Upper lobe of left lung (tissue), 6 donors: ENCODE measurements around the gene DOCK6. TPM values are rescaled to one million over a fixed set of nuclear protein-coding genes. Genes with fewer than 3 reads are reported as not detected.

Experiments used
- ATAC-seq, 2 donors: fragments of 200-7000 bp; cut with Tn5 transposase; one replicate each; pipeline ENCODE4 v1.9.1; 2022; ENCODE audit warnings: mild to moderate bottlenecking in 2 of 2, moderate library complexity in 2 of 2; ENCODE audit not compliant: low FRiP score in 2 of 2
- DNase-seq, 2 donors: peaks; one replicate each; pipeline ENCODE4 v3.0.0-alpha.2; 2019 to 2020
- H3K27ac ChIP-seq, 4 donors: fragments of 200-600 bp; sonication (generic); one replicate each; pipeline ENCODE4 v1.5.1; 2016 to 2019
- H3K27me3 ChIP-seq, 4 donors: fragments of 200-600 bp; sonication (generic); one replicate each; pipeline ENCODE4 v1.5.1; 2017 to 2019
- H3K36me3 ChIP-seq, 4 donors: fragments of 200-600 bp; sonication (generic); one replicate each; pipeline ENCODE4 v1.5.1; 2016 to 2019
- H3K4me1 ChIP-seq, 4 donors: fragments of 200-600 bp; sonication (generic); one replicate each; pipeline ENCODE4 v1.5.1; 2018 to 2019
- H3K4me3 ChIP-seq, 4 donors: fragments of 200-600 bp; sonication (generic); one replicate each; pipeline ENCODE4 v1.5.1; 2017 to 2019; ENCODE audit warnings: mild to moderate bottlenecking in 2 of 4, moderate library complexity in 1 of 4
- H3K9me3 ChIP-seq, 4 donors: fragments of 200-600 bp; sonication (generic); one replicate each; pipeline ENCODE4 v1.5.1; 2018 to 2019
- EP300 ChIP-seq, 4 donors: sonication (generic); formaldehyde crosslinking; IDR thresholded peaks; one replicate each; pipeline ENCODE4 v1.5.1; 2017; ENCODE audit warnings: antibody characterized with exemption in 4 of 4, control low read depth in 2 of 4
- POLR2A ChIP-seq, 4 donors: fragments of 450-650 bp; IDR thresholded peaks; one replicate each; pipeline ENCODE4 v1.5.1; 2016 to 2017; ENCODE audit warnings: antibody characterized with exemption in 4 of 4, mild to moderate bottlenecking in 2 of 4
- POLR2AphosphoS5 ChIP-seq, 2 donors: sonication (generic); formaldehyde crosslinking; IDR thresholded peaks; one replicate each; pipeline ENCODE4 v1.5.1; 2017; ENCODE audit warnings: antibody characterized with exemption in 2 of 2
- WGBS, 2 donors: methylation state at CpG; one replicate each; pipeline ENCODE4 v1.1.5; 2017 to 2018; 5-methylcytosine and 5-hydroxymethylcytosine counted together
- total RNA-seq, 6 donors: library from RNA; depleted of rRNA in 4 of 6; stranded (reverse); fragments of >200 nt in 4 of 6; gene quantifications; one replicate each; pipeline versions ENCODE4 v1.1.0 to v1.2.1, GENCODE V29; 2016 to 2021
- TF ChIP-seq, protein P1 (sequence below), 6 experiments: fragments of 450-650 bp in 4 of 6; fragments of 200-600 bp in 2 of 6; sonication (generic) in 2 of 6; IDR thresholded peaks; one replicate each; pipeline ENCODE4 v1.5.1; 2016 to 2019; ENCODE audit warnings: antibody characterized with exemption in 6 of 6
- donor health status: DM: no; HTN: no; CAD: no; lungs with moderate emphysema.
- donor health status: DM: no; HTN: yes; CAD: no; lungs with severe emphysema.

The DOCK6 gene
- total RNA-seq, 6 donors from 2014 or later = 34.5 to 203 (median 116) TPM

DNA sequence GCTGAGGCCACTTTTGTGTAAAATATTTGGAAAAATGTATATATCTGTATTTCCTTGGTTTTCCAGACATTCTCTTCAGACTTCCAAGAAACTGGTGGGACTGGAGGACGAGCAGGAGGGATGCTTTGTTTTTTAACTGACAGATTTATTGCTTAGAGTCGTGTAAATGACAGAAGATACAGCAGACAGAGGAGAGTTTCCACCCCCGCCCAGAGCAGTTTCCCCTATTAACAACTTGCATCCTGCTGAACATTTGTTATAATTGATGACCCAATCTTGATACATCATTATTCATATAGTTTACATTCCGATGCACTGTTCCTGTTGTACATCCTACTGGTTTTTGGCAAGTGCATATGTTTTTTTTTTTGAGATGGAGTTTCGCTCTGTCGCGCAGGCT is 7.1 kb upstream of the DOCK6 start:
- Histone ChIP-seq H3K27me3 (no peaks in the 10 kb centered on the region), H3K4me3 (no peak overlapping the region), H3K9me3 (no peaks in the 10 kb centered on the region), H3K36me3 (no peaks in the 10 kb centered on the region), H3K27ac (peak overlapping the region; percentile 66 to 97 (median 78)), H3K4me1 (peaks cover 23 to 35% (median 29%) of the 10 kb centered on the region in 4 donors)
- TF ChIP-seq POLR2A (IDR thresholded peaks at IDR 0.05) = no peak
- TF ChIP-seq, protein P1, sequence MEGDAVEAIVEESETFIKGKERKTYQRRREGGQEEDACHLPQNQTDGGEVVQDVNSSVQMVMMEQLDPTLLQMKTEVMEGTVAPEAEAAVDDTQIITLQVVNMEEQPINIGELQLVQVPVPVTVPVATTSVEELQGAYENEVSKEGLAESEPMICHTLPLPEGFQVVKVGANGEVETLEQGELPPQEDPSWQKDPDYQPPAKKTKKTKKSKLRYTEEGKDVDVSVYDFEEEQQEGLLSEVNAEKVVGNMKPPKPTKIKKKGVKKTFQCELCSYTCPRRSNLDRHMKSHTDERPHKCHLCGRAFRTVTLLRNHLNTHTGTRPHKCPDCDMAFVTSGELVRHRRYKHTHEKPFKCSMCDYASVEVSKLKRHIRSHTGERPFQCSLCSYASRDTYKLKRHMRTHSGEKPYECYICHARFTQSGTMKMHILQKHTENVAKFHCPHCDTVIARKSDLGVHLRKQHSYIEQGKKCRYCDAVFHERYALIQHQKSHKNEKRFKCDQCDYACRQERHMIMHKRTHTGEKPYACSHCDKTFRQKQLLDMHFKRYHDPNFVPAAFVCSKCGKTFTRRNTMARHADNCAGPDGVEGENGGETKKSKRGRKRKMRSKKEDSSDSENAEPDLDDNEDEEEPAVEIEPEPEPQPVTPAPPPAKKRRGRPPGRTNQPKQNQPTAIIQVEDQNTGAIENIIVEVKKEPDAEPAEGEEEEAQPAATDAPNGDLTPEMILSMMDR (IDR thresholded peaks at IDR 0.05) = no peak
- no peak for ATAC-seq
- no peak for DNase-seq
- 30 to 39% methylated on average over 6 to 7 of the region's 7 CpGs for WGBS, 2 donors

DNA sequence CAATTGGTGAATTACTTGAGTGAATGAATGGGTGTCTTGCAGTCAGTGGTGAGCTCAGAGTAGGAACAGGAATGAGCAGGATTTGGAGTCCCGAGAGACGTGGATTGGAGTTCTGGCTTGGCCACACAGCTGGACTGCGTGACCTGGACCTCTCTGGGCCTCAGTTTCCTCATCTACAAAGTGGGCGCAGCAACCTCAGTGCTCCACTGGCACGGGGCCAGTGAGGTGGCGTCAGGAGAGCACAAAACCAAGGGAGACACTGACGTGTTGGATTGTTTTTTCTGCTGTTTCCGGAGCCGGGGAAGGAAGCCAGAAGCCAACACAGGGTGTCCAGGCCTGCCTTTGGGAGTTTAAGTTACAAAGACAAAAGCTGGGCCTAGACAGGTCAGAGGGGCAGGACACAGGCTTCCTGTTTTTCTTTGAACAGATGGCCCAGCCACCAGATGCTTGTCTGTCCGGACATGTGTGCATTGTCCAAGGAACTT is 6.5 kb upstream of the DOCK6 start:
- Histone ChIP-seq H3K27me3 (no peaks in the 10 kb centered on the region), H3K4me3 (no peak overlapping the region), H3K27ac (peak overlapping the region; percentile 66 to 97 (median 78)), H3K9me3 (no peaks in the 10 kb centered on the region), H3K4me1 (peaks cover 27 to 41% (median 31%) of the 10 kb centered on the region in 4 donors), H3K36me3 (no peaks in the 10 kb centered on the region)
- DNase-seq (peak in 1 of 2 donors; percentile 59), ATAC-seq (peak; percentile 53 to 76)
- TF ChIP-seq EP300 (IDR thresholded peaks at IDR 0.05) = peak in 3 of 4 donors; percentile 37 to 84 (median 39)
- TF ChIP-seq, protein P1 (IDR thresholded peaks at IDR 0.05) = no peak
- peak; percentile 76 to 87 for TF ChIP-seq POLR2AphosphoS5 (IDR thresholded peaks at IDR 0.05)
- WGBS, 2 donors = 39 to 54% methylated on average over 10 of the region's 10 CpGs

DNA sequence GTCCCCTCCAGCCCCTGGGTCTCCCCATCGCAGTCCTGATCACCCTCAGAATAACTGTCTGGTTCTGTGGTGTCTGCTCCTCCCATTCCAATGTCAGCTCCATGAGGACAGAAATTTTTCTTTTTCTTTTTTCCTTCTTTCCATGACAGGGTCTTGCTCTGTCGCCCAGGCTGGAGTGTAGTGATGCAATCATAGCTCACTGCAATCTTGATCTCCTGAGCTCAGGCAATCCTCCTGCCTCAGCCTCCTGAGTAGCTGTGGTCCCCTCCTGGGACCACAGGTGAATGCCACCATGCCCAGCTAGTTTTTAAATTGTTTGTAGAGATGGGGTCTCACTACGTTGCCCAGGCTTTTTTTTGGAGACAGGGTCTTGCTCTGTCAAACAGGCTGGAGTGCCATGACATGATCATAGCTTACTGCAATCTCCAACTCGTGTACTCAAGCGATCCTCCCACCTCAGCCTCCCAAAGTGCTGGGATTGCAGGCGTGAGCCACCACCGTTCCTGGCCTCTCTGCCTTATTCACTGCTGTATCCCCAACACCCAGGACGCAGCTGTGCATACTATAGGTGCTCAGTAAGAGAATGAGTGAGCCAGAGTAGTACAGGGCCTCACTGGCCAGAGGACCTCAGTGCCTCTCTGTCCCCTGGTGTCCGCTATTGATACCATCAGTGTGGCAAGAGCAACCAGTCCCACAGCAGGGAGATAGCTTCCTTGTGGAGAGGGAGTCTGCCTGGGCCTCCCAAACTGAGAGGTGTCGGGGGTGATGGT is 5.2 kb upstream of the DOCK6 start:
- Histone ChIP-seq H3K9me3 (no peaks in the 10 kb centered on the region), H3K27ac (peak overlapping the region in 3 of 4 donors; percentile 74 to 97 (median 83)), H3K27me3 (no peaks in the 10 kb centered on the region), H3K4me1 (peaks cover 33 to 54% (median 43%) of the 10 kb centered on the region in 4 donors), H3K36me3 (no peaks in the 10 kb centered on the region), H3K4me3 (no peak overlapping the region)
- DNase-seq (no peak), ATAC-seq (no peak)
- TF ChIP-seq, protein P1 (IDR thresholded peaks at IDR 0.05) = no peak
- TF ChIP-seq POLR2A (IDR thresholded peaks at IDR 0.05) (no peak), EP300 (IDR thresholded peaks at IDR 0.05) (no peak), POLR2AphosphoS5 (IDR thresholded peaks at IDR 0.05) (no peak)
- WGBS, 2 donors = 88 to 97% methylated on average over 9 of the region's 10 CpGs

DNA sequence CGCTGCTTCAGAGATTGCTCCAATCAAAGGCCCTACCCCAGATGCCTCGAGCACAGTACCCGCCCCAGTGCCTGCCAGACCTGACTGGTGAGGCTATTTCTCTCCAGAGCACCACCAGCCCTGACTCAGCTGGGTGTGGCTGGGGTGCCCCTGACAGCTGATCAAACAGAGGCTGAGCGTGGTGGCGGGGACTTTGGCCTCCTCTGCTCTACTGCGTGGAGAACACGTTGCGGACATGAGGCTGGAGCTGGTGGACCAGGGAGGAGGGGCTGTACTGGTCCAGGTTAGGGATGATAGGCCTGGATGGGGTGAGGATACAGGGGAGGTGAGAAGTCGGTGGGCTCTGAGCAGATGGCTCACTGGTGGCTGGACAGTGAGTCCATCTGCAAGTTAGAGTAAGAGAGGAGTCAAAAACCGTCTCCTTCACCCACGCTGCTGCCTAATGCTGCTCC is 3.5 kb upstream of the DOCK6 start:
- TF ChIP-seq, protein P1 (IDR thresholded peaks at IDR 0.05) = peak in 1 of 6 experiments; percentile 4
- TF ChIP-seq EP300 (IDR thresholded peaks at IDR 0.05) = no peak
- TF ChIP-seq POLR2A (IDR thresholded peaks at IDR 0.05) = peak in 1 of 4 donors; percentile 17
- peak in 1 of 2 donors; percentile 61 for TF ChIP-seq POLR2AphosphoS5 (IDR thresholded peaks at IDR 0.05)
- WGBS, 2 donors = 66 to 78% methylated on average over 8 to 11 of the region's 11 CpGs
- H3K36me3 ChIP-seq = no peaks in the 10 kb centered on the region
- H3K9me3 ChIP-seq = no peaks in the 10 kb centered on the region
- no peaks in the 10 kb centered on the region for H3K27me3 ChIP-seq
- peak in 1 of 2 donors; percentile 38 for ATAC-seq
- DNase-seq = peak in 1 of 2 donors; percentile 84
- peak overlapping the region; percentile 56 to 98 (median 85) for H3K27ac ChIP-seq
- H3K4me1 ChIP-seq = peaks cover 39 to 64% (median 51%) of the 10 kb centered on the region in 4 donors
- no peak overlapping the region for H3K4me3 ChIP-seq
